ENCODE data around the gene EEPD1. TPM values are rescaled to one million over a fixed set of nuclear protein-coding genes. Genes with fewer than 3 reads are reported as not detected.

Gene EEPD1
- total RNA-seq, 1 experiment from 2014 or later: 5.0 TPM

- Histone ChIP-seq H3K23me2 (ENCODE audit: insufficient read length, low read depth, low read length, poor library complexity, severe bottlenecking) (no peaks in the 10 kb centered on the region), H3K9me3 (ENCODE audit: control insufficient read depth, low read depth, low read length) (no peaks in the 10 kb centered on the region), H3K79me1 (ENCODE audit: insufficient read depth, low read depth, low read length, poor library complexity, severe bottlenecking) (no peaks in the 10 kb centered on the region), H3K4me1 (ENCODE audit: insufficient read depth, low read length) (peaks cover 4% of the 10 kb centered on the region), H3K23ac (ENCODE audit: insufficient read length, low read depth, low read length) (no peak overlapping the region), H3K27me3 (ENCODE audit: insufficient read depth, low read length) (no peaks in the 10 kb centered on the region), H2BK12ac (ENCODE audit: insufficient read length, low read depth, low read length) (no peak overlapping the region), H3K9ac (ENCODE audit: extremely low read depth, insufficient read length, low read length) (no peak overlapping the region), H3K14ac (ENCODE audit: insufficient read depth, low read length) (no peak overlapping the region), H3T11ph (ENCODE audit: low read length) (no peak overlapping the region), H3K4me2 (ENCODE audit: insufficient read depth, insufficient read length, low read length) (no peak overlapping the region), H2AK5ac (ENCODE audit: insufficient read length, low read length) (no peak overlapping the region), H2BK5ac (ENCODE audit: insufficient read length, low read length) (no peak overlapping the region), H4K8ac (replicated peaks; ENCODE audit: insufficient read length, low read depth, low read length) (no peak overlapping the region), H3K27ac (ENCODE audit: insufficient read length, low read depth, low read length) (no peak overlapping the region), H3K4ac (ENCODE audit: low read depth, low read length) (no peak overlapping the region), H4K20me1 (ENCODE audit: control insufficient read depth, insufficient read depth, insufficient read length) (no peaks in the 10 kb centered on the region), H4K5ac (ENCODE audit: insufficient read length, low read depth, low read length) (no peak overlapping the region), H3K56ac (ENCODE audit: insufficient read length, low read depth, low read length) (no peak overlapping the region), H3K79me2 (ENCODE audit: insufficient read depth, low read length) (no peaks in the 10 kb centered on the region), H2BK20ac (ENCODE audit: low read depth, low read length, poor library complexity, severe bottlenecking) (no peak overlapping the region), H2AFZ (ENCODE audit: low read length) (no peak overlapping the region), H2BK15ac (ENCODE audit: low read depth, low read length) (no peak overlapping the region), H4K91ac (ENCODE audit: insufficient read length, low read depth, low read length) (no peak overlapping the region), H2BK120ac (ENCODE audit: low read depth, low read length, poor library complexity, severe bottlenecking) (no peak overlapping the region), H3K18ac (ENCODE audit: insufficient read length, low read depth, low read length) (no peak overlapping the region)
- DNase-seq: no peak
- Mint-ChIP-seq H3K4me3 (no peak overlapping the region), H3K36me3 (ENCODE audit: insufficient read depth in 1 of 3, low read depth in 3 of 3) (peaks cover 0 to 4% (median 4%) of the 10 kb centered on the region in 3 experiments; a peak in 3 of 7 replicates), H3K4me1 (peaks cover 32 to 36% of the 10 kb centered on the region in 2 experiments), H3K27ac (no peak overlapping the region), H3K27me3 (ENCODE audit: low read depth) (peaks cover 1% of the 10 kb centered on the region; the same call in 1 of the 2 replicates), H3K9me3 (no peaks in the 10 kb centered on the region)
- no peak for TF ChIP-seq CTCF (conservative IDR thresholded peaks at IDR 0.05)
- whole genome bisulfite sequencing (ENCODE audit: extremely low coverage, insufficient read length, low lambda C conversion rate): no CpG with 5 or more reads among the region's 5 CpGs
Observed at GRCh38 chr7:36305648-36306047, 152.6 kb downstream of the EEPD1 start.

Measured in H9 (cell line).